Peyer's patch (tissue), 4 donors: ENCODE results near the gene C17orf50.

ENCODE experiments used
- POLR2A ChIP-seq, 2 donors: fragments of 450-650 bp; IDR thresholded peaks; one replicate each; pipeline ENCODE4 v1.5.1; 2017; ENCODE audit warnings: antibody characterized with exemption in 2 of 2, mild to moderate bottlenecking in 2 of 2, moderate library complexity in 2 of 2
- TF ChIP-seq, protein P1 (sequence below), 6 experiments: fragments of 450-650 bp in 4 of 6; fragments of 200-600 bp in 2 of 6; sonication (generic) in 1 of 6; IDR thresholded peaks; one replicate each; pipeline ENCODE4 v1.5.1; 2017 to 2019; ENCODE audit warnings: antibody characterized with exemption in 6 of 6, mild to moderate bottlenecking in 3 of 6, moderate library complexity in 1 of 6

DNA sequence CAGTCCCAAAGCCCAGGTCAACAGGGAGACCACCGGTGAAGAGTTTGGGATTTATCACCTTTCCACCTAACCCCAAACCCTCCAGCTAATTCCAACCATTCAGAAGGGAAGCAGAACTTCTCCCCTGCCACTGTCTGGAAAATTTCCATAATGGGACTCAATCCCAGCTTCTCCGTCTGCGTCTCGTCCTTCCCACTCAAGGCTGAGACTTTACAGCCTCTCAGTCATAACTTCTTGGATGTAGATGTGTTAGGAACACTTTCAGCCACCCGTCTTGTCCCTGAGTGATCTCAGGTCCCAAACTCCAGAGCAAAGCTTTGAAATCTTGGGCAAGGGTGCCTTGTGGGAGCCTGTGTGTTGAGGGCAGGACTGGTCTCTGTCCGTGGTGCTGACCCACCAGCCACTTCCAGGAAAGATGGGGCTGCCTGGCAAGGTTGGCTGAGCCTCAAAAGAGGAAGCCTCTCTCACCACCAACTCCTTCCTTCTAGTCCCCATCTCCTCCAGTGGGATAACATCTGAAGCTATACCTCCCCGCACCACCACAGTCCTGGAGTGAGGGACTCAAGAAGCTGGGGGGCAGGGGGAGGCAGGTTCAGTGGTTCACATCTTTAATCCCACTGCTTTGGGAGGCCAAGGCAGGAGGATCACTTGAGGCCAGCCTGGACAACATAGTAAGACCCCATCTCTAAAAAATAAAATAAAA is 16.9 kb upstream of the C17orf50 start:
- TF ChIP-seq, protein P1, sequence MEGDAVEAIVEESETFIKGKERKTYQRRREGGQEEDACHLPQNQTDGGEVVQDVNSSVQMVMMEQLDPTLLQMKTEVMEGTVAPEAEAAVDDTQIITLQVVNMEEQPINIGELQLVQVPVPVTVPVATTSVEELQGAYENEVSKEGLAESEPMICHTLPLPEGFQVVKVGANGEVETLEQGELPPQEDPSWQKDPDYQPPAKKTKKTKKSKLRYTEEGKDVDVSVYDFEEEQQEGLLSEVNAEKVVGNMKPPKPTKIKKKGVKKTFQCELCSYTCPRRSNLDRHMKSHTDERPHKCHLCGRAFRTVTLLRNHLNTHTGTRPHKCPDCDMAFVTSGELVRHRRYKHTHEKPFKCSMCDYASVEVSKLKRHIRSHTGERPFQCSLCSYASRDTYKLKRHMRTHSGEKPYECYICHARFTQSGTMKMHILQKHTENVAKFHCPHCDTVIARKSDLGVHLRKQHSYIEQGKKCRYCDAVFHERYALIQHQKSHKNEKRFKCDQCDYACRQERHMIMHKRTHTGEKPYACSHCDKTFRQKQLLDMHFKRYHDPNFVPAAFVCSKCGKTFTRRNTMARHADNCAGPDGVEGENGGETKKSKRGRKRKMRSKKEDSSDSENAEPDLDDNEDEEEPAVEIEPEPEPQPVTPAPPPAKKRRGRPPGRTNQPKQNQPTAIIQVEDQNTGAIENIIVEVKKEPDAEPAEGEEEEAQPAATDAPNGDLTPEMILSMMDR (IDR thresholded peaks at IDR 0.05), result no peak
- TF ChIP-seq POLR2A (IDR thresholded peaks at IDR 0.05), result no peak
